HG03108 (cell line): ENCODE data around the gene CDT1.
"Not testable (repeated sequence)": the region's sequence is repeated elsewhere in the genome, so short reads cannot be mapped to it uniquely, and the experiment has no call there.

Experiments
- ATAC-seq: cut with Tn5 transposase; IDR thresholded peaks from one replicate; pipeline ENCODE4 v1.9.1; 2021; ENCODE audit warnings: moderate library complexity; ENCODE audit not compliant: unreplicated experiment

The CDT1 gene

DNA sequence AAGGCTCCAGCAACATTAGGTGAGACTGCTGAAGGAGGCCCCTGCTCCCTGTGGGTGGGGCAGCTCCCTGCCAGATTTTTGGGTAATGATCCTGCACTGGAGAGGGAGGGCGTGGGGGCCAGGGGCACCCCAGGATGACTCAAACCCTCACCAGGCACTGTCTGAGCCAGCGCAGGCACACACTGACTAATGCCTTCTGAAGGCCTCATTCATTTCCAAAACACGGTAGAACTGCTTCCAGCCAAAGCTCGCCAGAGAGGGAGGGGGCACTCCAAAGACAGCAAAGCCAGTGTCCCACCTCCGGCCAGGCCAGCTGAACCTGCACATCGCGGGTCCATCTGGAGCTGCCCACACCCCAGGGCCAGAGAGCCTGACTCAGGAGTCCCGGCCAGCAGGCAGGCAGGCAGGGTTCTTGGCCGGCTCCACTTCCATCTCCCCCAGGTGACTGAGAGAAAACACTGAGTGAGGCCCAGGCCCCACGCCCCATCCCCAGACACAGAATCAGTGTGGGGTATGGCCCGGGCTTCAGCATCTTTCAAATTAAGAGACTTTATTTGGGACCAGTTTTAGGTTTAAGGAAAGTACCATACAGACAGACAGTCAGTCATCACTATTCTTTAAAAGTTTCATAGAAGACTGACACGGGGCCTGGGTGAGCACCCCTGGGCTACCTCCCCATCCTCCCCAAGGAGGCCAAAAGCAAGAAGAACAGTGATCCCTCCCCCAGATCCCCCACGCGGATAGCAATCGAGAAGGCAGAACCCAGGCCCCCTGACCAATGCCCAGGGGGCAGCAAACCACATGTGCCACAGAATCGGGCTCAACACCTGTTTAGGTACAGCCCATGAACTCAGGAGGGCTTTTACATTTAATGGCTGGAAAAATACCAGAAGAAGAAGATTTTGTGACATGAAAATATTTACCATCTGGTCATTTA lies 20.9 kb upstream of the CDT1 start:
- ATAC-seq: no peak

DNA sequence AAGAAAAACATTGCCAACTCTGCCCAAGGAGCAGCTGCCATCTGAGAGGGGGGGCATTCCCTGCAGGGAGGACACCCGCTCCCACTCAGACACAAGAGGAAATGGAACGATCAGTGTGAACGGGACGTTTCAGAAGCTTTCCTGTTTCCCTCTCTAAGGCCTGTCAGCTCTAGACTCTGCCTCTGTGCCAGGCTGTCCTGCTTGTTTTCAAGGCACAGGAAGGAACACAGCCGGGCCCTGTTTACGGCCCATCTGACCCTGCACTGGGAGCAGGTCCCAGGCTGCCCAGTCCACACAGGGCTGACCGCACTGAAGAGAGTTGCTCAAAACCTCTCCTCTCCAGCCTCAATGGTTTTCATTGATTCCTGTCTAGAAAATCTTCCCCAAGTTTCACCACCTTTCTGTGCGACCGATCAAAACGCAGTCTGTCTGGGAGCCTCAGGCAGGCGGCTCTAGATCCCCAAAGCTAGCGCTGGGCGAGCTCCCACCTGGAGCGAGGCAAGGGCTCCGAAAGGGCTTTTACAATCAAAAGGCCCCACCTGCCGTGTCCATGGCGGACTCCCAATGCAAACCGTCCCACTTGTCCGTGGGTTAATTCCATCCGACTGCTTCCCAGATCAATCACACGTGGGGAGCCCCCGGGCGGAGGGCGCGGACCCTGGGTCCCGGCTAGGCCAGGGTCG lies 20.1 kb upstream of the CDT1 start:
- ATAC-seq: no peak

DNA sequence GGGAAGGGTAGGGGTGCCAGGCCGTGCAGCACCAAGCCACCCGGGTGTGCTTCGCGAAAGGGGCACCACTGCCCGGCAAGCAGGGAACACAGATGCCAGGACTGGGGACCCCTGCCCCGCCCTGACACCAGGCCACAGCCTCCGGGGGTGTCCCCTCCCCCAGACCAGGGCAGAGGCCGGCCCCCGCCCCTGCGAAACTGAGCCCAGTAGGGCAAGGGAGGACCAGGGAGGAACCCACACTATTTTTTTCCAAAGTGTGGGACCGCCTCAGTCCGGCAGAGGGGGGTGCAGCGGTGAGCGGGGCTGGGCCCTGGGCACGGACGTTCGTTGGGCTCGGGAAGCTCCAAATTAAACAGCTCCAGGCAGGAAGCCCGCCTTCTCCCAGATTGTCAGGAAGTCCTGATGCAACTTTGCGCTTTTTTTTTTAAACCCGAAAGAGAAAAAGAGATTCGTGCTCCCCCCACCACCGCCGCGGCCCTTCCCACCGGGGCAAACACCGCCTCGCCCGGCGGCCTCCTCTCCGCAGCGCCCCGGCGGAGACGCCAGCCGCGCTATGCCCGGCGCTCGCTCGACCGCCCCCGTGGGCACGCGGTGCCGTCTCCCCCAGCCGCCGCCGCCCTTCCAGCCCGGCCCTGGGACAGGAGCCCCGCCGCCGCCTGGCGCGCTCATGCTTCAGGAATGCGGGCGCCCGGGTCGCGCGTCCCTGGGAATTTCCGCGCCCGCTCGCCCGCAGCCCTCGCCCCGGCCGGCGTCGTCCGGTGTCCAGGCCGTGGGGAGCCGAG lies 19.3 kb upstream of the CDT1 start:
- no peak for ATAC-seq

DNA sequence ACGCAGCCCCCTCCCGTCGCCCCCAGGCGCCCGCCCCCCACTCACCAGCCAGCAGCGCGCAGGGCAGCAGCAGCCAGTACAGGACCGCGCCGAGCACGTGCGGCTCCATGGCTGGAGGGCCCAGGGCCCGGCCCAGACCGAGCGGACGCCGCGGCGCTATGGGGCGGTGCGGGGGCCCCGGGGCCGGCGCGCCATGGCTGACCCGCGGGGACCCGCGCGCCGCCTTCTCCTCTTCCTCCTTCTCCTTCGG lies 18.8 kb upstream of the CDT1 start:
- no peak for ATAC-seq

DNA sequence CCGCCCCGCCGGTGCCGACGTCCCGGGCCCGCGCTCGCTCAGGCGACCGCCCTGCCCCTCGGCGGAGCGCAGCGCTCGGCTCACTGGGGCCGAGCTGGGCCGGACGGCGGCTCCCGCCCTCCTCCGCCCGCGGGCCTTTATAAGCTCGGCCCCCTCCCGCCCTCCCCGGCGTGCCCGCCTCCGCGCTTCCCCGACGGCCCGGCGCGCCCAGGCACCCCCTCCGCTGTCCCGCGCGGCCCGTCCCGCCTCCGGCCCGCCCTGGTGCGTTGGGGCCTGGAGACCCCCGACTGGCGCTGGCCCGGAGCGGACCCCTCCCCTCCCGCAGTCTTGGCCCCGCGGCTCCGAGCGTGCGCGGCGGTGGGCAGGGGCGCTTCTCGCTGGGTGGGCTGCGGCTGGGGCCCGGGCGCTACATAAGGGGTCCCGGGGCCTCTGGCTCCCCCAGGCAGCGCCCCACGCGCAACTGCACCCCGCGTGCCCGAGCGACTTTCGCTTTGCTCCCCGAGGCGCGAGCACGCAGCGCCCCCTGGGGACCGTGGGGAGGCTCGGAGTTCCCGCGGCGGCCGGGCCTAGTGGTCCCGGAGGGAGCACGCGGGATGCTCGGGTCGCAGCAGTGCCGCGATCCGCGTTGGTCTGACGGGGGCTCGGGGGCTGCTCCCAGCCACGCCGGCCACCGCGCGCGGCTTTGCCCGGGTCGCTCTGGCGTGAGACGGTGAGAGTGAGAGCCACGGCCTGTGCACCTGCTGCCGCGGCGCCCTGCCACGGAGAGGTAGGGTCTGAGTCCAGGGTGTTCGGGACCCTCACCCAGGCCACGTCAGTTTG lies 18.3 kb upstream of the CDT1 start, which contains the start of gene PIEZO1:
Gene PIEZO1, minus strand, starts transcription at position 115 of the 819 bp plus-strand sequence. CDS start 256 bp downstream, outside the sequence.
- no peak for ATAC-seq

DNA sequence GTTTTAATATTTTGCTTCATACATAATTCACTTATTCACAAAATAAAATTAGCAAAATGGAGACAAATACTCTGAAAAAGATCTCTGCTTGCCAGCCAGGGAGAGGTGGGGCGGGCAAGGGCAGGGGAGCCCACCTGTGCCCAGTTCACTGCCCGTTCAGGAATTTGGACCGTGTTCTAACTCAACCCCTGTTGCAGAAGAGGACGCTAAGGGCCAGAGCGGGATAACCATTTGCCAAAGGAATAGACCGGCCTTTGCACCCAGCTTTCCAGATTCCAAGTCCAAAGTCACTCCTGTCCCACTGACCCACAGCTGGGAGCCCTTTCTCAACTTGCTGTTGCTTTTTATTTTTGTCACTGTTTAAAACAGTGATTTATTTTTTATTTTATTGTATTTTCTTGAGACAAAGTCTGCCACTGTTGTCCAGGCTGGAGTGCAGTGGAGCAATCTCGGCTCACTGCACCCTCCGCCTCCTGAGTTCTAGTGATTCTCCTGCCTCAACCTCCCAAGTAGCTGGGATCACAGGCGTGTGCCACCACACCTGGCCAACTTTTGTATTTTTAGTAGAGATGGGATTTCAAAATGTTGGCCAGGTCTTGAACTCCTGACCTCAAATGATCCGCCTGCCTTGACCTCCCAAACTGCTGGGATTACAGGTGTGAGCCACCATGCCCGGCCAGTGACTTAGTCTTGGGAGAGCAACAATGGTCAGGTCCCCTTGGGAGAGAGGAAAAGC lies 15.8 kb upstream of the CDT1 start:
- ATAC-seq: no peak

DNA sequence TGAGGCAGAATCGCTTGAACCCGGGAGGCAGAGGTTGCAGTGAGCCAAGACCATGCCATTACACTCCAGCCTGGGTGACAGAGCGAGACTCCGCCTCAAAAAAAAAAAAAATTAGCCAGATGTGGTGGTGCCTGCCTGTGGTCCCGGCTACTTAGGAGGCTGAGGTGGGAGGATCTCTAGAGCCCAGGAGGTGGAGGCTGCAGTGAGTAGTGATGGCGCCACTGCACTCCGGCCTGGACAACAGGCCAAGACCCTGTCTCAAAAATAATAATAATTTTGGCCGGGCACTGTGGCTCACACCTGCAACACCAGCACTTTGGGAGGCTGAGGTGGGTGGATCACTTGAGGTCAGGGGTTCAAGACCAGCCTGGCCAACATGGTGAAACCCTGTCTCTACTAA lies 14.8 kb upstream of the CDT1 start:
- ATAC-seq: not testable (repeated sequence)

DNA sequence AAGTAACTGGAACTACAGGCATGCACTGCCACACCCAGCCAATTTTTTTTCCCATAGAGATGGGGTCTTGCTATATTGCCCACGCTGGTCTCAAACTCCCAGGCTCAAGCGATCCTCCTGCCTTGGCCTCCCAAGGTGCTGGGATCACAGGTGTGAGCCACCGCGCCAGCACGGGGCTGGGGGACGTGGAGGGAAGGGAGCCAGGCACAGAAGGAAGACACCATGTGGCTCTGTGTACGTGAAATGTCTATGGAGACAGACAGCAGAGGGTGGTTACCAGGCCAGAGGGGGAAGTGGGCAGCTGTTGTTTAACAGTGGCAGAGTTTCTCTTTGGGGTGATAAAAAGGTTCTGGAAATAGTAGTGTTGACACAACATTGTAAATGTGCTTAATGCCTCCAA lies 14.0 kb upstream of the CDT1 start:
- ATAC-seq: no peak

DNA sequence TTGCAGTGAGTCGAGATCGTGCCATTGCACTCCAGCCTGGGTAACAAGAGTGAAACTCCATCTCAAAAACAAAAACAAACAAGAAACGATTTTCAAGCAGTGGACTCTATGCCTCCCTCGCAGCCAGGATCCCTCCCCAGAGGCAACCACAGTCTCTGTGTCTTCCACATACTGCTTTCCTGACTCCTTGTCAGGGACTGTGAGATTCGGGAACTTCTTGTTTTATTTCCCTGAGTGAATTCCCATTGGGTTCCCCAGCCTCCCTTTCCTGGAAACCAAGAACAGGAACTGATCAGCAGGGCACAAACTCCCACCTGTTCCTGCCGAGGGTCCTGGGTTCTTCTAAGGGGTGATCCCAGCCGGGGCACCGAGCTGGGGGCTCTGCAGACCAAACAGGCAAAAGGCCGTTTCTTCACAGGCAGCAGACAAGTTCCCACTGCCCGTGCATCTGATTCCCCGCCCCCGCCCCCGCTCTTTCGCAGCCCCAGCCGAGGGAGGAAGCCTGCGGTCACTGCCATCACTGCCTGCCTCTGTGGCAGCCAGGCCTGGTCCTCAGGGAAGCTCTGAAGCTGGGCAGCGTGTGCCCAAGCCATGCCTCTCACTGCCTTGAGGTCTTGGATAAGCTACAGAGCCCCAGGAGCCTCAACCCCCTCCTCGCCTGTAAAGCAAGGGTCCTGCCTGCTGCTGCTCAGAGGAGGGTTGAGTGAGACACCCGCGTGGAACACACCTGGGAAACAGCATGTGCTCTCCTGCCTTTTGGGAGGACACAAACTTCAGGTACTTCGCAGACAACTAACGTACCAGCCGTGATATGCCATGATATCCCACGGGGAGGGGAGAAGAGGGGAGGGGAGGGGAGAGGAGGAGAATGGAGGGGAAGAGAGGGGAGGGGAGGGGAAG lies 13.0 kb upstream of the CDT1 start:
- no peak for ATAC-seq

DNA sequence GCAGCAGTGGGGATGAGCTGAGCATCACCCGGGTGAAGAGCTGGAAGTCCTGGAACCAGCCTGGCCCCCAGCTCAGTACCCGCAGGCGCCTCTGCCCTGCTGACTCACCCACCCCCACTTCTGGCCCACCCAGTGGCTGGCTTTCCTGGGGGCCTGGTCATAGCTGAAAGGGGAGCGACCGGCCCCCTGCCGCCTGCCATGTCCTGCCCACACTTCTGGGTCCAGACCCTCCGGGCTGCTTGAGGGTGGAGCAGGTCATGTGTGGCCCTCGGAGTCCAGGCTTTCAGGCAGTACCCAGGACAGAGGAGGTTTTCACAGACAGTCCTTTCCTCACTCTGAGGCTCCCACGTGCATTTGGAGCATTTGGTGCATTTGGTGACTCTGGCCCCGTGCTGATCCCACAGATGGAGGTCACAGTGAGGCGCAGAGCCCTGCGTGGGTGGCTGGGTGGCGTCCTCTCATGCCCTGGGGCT lies 11.5 kb upstream of the CDT1 start:
- ATAC-seq: no peak

DNA sequence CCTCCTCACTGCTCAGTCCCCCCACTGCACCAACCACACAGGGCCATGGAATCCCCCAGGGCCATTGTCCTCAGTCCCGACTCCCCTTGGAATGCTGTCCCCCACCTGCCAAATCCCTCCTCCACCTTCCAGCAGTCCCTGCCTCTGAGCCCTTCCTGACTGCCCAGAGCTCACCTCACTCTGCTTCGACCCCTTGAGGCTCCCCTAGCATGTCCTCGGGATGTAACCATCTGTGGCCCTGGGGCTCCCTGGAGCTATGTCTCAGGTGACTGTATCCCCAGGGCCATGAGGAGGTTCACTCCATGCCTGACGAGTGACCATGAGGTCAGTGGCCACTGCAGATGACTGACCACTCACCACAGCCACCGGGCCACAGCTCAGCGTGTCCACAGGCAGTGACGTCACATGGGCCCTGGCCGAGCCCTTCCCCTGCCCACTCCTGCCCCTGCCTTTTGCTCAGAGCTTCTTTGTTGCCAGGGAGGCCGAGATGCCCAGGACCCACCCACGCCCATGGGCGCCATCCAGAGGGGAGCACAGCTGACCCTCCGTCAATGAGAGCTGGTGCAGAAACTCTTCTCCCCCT lies 10.8 kb upstream of the CDT1 start:
- no peak for ATAC-seq

DNA sequence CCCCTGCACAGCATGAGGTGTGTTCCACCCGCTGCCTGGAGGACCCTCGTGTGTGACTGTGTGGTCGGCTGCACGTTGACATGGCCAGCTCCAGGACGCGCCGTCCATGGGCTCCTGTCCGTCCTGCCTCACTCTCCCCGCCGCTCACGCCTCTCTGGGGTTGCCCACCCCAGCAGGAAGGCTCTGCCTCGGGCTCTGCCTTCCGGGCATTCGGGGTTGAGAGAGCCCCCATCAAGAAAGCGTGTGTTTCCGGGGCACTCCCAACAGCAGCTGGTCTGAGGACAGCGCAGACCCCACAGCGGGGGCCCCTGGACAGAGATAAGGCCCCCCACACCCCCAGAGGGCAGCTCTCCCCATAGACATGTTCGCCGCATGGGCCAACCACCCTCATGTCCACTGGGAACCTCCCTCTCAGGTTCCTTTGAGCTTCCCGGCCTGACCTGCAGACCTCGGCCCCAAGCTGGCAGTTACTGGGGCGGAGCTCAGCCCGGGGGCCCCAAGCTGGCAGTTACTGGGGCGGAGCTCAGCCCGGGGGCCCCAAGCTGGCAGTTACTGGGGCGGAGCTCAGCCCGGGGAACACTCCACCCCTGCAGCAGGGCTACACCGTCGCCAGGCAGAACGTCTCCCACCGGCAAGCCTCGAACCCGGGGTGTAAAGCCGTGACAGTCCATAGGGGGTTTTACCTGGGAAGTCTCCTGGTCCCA lies 10.2 kb upstream of the CDT1 start:
- ATAC-seq: no peak

DNA sequence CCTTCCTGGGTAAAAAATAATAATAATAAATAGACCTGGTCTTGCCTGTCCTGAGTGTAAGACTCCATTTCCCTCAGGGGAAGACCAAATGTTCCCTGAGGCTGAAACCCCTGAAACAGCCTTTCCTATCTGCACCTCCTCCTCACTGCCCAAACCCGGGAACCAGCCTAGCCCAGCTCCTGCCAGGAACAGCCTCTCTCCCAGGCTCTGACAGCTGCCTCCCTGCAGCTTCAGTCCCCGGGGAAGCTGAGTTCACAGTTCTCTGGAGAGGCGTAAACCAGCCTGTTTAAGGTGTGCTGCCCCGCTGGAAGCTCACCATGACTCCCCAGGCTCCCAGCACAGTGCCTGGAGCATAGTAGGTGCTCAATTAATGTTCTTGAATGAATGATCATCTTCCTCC lies 7.3 kb upstream of the CDT1 start:
- no peak for ATAC-seq

DNA sequence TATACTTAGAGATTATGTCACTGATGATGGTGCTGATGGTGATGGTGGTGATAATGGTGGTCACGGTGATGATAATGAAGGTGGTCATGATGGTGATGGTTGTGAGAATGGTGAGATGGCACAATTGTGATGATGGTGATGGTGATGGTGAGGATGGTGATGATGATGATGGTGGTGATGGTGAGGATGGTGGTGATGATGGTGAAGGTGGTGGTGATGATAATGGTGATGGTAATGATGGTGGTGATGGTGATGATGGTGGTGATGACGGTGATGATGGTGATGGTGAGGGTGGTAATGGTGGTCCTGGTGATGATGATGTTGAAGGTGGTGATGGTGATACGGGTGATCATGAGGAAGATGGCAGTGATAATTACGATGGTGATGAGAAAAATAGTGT lies 5.5 kb upstream of the CDT1 start:
- no peak for ATAC-seq

DNA sequence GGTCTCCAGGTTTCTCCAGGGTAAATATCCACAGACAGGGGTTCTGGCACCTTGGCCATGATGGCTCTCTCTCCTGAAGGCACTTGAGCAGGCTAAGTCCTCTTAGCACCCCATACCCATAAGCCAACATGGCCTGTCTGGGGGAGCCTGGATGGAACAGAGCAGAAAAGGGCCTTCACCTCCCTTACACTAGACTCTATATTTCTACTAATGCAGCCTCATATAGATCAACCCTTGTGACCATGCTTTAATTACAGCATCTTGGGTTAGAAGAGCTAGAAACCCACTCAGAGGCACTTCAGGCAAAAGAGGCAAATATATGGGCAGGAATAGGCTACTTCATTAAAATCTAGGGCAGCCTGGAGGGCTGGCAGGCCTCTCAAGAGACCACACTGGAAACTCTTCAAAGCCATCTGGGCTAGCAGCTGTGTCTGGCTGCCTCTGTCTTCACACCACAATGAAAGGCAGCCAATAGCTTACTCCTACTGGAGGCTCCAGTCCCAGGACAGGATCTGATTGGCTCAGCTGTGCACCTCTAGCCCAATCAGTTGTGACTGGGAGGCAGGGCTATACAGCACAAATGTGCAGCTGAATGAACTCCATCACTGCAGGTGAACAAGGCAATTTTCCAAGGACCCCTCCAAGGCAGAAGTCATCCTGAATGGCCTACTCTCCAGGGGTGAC lies 4.7 kb upstream of the CDT1 start:
- no peak for ATAC-seq

DNA sequence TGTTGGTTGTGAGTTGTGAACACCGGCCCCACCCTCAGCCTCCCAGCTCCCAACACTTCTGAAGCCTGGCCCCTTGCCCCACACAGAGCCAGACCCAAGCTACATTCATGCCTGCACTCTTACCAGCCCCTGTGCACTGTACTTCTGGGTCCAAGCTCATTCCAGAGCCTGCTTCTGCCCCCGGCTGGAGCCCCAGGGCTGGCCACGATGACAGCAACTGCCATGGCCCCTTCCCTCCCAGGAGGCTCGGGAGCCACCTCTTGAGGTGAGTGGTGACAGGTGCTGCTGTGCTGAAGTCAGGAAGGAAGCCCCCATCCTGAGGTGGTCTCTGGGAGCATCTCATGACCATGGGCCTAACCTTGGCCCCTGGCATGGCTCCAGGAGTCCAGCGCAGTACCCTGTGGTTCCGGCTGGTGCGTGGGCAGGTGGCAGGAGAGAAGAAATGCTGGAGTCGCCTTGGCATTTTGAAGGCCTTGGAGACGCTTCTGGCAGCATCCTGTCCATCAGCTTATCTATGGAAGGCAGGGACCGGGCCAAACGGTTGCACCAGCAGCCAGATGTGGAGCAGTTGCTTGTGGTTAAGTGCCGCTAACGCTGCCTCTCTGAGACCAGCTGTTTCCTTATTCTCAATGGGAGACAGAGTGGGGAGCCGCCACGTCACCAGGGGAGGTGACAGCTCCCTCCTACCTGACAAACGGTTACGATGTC lies 3.9 kb upstream of the CDT1 start:
- no peak for ATAC-seq

DNA sequence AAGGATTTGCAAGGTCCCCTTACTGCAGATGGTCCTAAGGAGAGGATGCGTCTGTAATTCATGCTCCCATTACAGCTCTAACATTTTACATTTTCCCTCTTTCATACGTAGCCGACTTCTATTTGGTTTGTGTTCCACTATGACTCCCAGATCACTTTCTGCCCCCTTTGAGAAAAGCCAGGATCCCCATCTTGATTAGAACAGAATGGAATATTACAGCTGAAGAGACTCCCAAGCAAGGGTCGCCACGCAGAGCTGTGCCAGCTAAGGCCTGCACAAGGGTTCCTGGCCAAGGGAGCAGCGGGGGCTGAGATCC lies 3.4 kb upstream of the CDT1 start:
- ATAC-seq: no peak
